ENCODE results near the gene RNF144A. TPM values are rescaled to one million over a fixed set of nuclear protein-coding genes. Genes with fewer than 3 reads are reported as not detected.

The RNF144A gene
- total RNA-seq, 1 experiment from 2014 or later = 3.0 TPM

- no peaks in the 10 kb centered on the region for H3K36me3 Mint-ChIP-seq (ENCODE audit: insufficient read depth, unreplicated experiment)
- no peaks in the 10 kb centered on the region for H3K27me3 ChIP-seq (replicated peaks; ENCODE audit: control insufficient read depth, insufficient read depth, low read length)
- POLR2A ChIA-PET = no interaction called here
- H3K4me1 Mint-ChIP-seq (ENCODE audit: low read depth, unreplicated experiment) = no peaks in the 10 kb centered on the region
- H3K36me3 ChIP-seq (ENCODE audit: control insufficient read depth, insufficient read depth, low read length) = no peaks in the 10 kb centered on the region
- no peaks in the 10 kb centered on the region for H3K27me3 Mint-ChIP-seq (ENCODE audit: insufficient read depth, unreplicated experiment)
- H3K27ac Mint-ChIP-seq (ENCODE audit: unreplicated experiment) = no peak overlapping the region
- H3K4me1 ChIP-seq = no peaks in the 10 kb centered on the region
- no peak overlapping the region for H3K4me3 ChIP-seq (ENCODE audit: low read depth, low read length)
- no peak for DNase-seq
- TF ChIP-seq CTCF (IDR thresholded peaks at IDR 0.05; ENCODE audit: insufficient read depth in 1 of 2, low read depth in 1 of 2, low read length in 1 of 2, severe bottlenecking in 1 of 2, unreplicated experiment in 1 of 2) = no peak
- BruUV-seq (replicated peaks) = no TSS peak
- H3K4me3 Mint-ChIP-seq (ENCODE audit: unreplicated experiment) = no peak overlapping the region
- no peaks in the 10 kb centered on the region for H3K9me3 ChIP-seq
- intact Hi-C loops (cut with micrococcal nuclease; ENCODE audit: unreplicated experiment) = no loop called here
- peaks cover 4% of the 10 kb centered on the region for H3K9me3 Mint-ChIP-seq (ENCODE audit: unreplicated experiment)
- CTCF ChIA-PET = interaction anchor here (1.4 kb wide), 1 partner anchor 136 kb away, joined by 4 read pairs; no protein-coding TSS in a partner anchor
Measured at GRCh38 chr2:7033136-7033960, 116.1 kb downstream of the RNF144A start.

- TF ChIP-seq CTCF (IDR thresholded peaks at IDR 0.05; ENCODE audit: insufficient read depth in 1 of 2, low read depth in 1 of 2, low read length in 1 of 2, severe bottlenecking in 1 of 2, unreplicated experiment in 1 of 2) = no peak
- Mint-ChIP-seq H3K9me3 (ENCODE audit: unreplicated experiment) (peaks cover 14% of the 10 kb centered on the region), H3K27ac (ENCODE audit: unreplicated experiment) (no peak overlapping the region), H3K4me3 (ENCODE audit: unreplicated experiment) (no peak overlapping the region), H3K4me1 (ENCODE audit: low read depth, unreplicated experiment) (no peaks in the 10 kb centered on the region), H3K27me3 (ENCODE audit: insufficient read depth, unreplicated experiment) (no peaks in the 10 kb centered on the region), H3K36me3 (ENCODE audit: insufficient read depth, unreplicated experiment) (no peaks in the 10 kb centered on the region)
- Histone ChIP-seq H3K4me1 (no peaks in the 10 kb centered on the region), H3K27me3 (replicated peaks; ENCODE audit: control insufficient read depth, insufficient read depth, low read length) (no peaks in the 10 kb centered on the region), H3K4me3 (ENCODE audit: low read depth, low read length) (no peak overlapping the region), H3K36me3 (ENCODE audit: control insufficient read depth, insufficient read depth, low read length) (no peaks in the 10 kb centered on the region), H3K9me3 (no peaks in the 10 kb centered on the region)
- BruUV-seq (replicated peaks) = no TSS peak
- DNase-seq = no peak
- POLR2A ChIA-PET = no interaction called here
- intact Hi-C loops (cut with micrococcal nuclease; ENCODE audit: unreplicated experiment) = no loop called here
- CTCF ChIA-PET = interaction anchor here (1.4 kb wide), 1 partner anchor 137 kb away, joined by 4 read pairs; no protein-coding TSS in a partner anchor
Measured at GRCh38 chr2:7034303-7034702, 117.1 kb downstream of the RNF144A start.

- Histone ChIP-seq H3K9me3 (no peaks in the 10 kb centered on the region), H3K4me1 (no peaks in the 10 kb centered on the region), H3K27me3 (replicated peaks; ENCODE audit: control insufficient read depth, insufficient read depth, low read length) (no peaks in the 10 kb centered on the region), H3K4me3 (ENCODE audit: low read depth, low read length) (no peak overlapping the region), H3K36me3 (ENCODE audit: control insufficient read depth, insufficient read depth, low read length) (no peaks in the 10 kb centered on the region)
- intact Hi-C loops (cut with micrococcal nuclease; ENCODE audit: unreplicated experiment) = no loop called here
- no peak overlapping the region for H3K4me3 Mint-ChIP-seq (ENCODE audit: unreplicated experiment)
- ChIA-PET CTCF (no interaction called here), POLR2A (no interaction called here)
- H3K27me3 Mint-ChIP-seq (ENCODE audit: insufficient read depth, unreplicated experiment) = no peaks in the 10 kb centered on the region
- no peaks in the 10 kb centered on the region for H3K4me1 Mint-ChIP-seq (ENCODE audit: low read depth, unreplicated experiment)
- DNase-seq = no peak
- no peak overlapping the region for H3K27ac Mint-ChIP-seq (ENCODE audit: unreplicated experiment)
- H3K9me3 Mint-ChIP-seq (ENCODE audit: unreplicated experiment) = peaks cover 16% of the 10 kb centered on the region
- H3K36me3 Mint-ChIP-seq (ENCODE audit: insufficient read depth, unreplicated experiment) = no peaks in the 10 kb centered on the region
- BruUV-seq (replicated peaks) = no TSS peak
- no peak for TF ChIP-seq CTCF (IDR thresholded peaks at IDR 0.05; ENCODE audit: insufficient read depth in 1 of 2, low read depth in 1 of 2, low read length in 1 of 2, severe bottlenecking in 1 of 2, unreplicated experiment in 1 of 2)
Measured at GRCh38 chr2:7035884-7036283, 118.7 kb downstream of the RNF144A start.
